B cell (primary cell): ENCODE results near the gene CBL. TPM values are rescaled to one million over a fixed set of nuclear protein-coding genes. Genes with fewer than 3 reads are reported as not detected.
A peak's percentile ranks its signal among the peaks of the same experiment; 100 is the strongest.

Source experiments
- ATAC-seq: fragments of 200-7000 bp; cut with Tn5 transposase; one replicate; pipeline ENCODE4 v1.10.0; 2021; ENCODE audit warnings: low read depth, mild to moderate bottlenecking, moderate number of reproducible peaks, moderate library complexity
- CTCF ChIA-PET: fragments of 350-600 bp; sonication (Branson Sonifier 250); formaldehyde crosslinking; loops from one replicate; lab custom pipeline; 2021; ENCODE audit warnings: antibody characterized with exemption, inconsistent platforms; lab: Charles Lee
- POLR2A ChIA-PET: fragments of 350-600 bp; sonication (Branson Sonifier 250); formaldehyde crosslinking; loops from one replicate; lab custom pipeline; 2021; ENCODE audit warnings: antibody characterized with exemption; lab: Charles Lee
- DNase-seq: peaks from one replicate; pipeline ENCODE4 v3.0.0; 2013
- H2AFZ ChIP-seq: 2 replicates; pipeline ENCODE4 v1.6.1; 2012; ENCODE audit warnings: mild to moderate bottlenecking, low read depth, low read length; ENCODE audit not compliant: insufficient read depth, poor library complexity, severe bottlenecking
- H3K27ac ChIP-seq, 2 donors: 1 replicate in 1 of 2; 2 replicates in 1 of 2; pipeline ENCODE4 v1.5.1; 2012 to 2013; ENCODE audit warnings: low read length in 2 of 2, mild to moderate bottlenecking in 2 of 2, moderate library complexity in 1 of 2
- H3K27me3 ChIP-seq, 4 experiments: fragments of 200-600 bp in 1 of 4; sonication (generic) in 1 of 4; replicated peaks in 1 of 4; 1 replicate in 2 of 4; 2 replicates in 2 of 4; pipeline versions ENCODE4 v1.6.1 to v1.7.0; 2013 to 2016; ENCODE audit warnings: low read length in 3 of 4, mild to moderate bottlenecking in 2 of 4, mixed read lengths in 1 of 4, moderate library complexity in 1 of 4; ENCODE audit not compliant: insufficient read depth in 4 of 4, control insufficient read depth in 3 of 4; ENCODE audit errors: control extremely low read depth in 1 of 4
- H3K36me3 ChIP-seq, 2 experiments: replicated peaks in 1 of 2; 1 replicate in 1 of 2; 2 replicates in 1 of 2; pipeline versions ENCODE4 v1.6.1 to v1.7.1; 2013; ENCODE audit warnings: low read length in 1 of 2; ENCODE audit not compliant: insufficient read depth in 2 of 2, control insufficient read depth in 1 of 2; ENCODE audit errors: control extremely low read depth in 1 of 2, extremely low read depth in 1 of 2
- H3K4me1 ChIP-seq, 2 donors: fragments of 200-600 bp in 1 of 2; sonication (generic) in 1 of 2; 1 replicate in 1 of 2; 2 replicates in 1 of 2; pipeline versions ENCODE4 v1.5.1 to v1.6.1; 2013 to 2017; ENCODE audit warnings: low read length in 2 of 2; ENCODE audit not compliant: control insufficient read depth in 2 of 2, insufficient read depth in 2 of 2
- H3K4me2 ChIP-seq: replicated peaks from 2 replicates; pipeline ENCODE3; 2012; ENCODE audit warnings: mild to moderate bottlenecking, low read depth, low read length; ENCODE audit not compliant: poor library complexity, severe bottlenecking
- H3K4me3 ChIP-seq, 5 experiments: fragments of 200-600 bp in 1 of 5; sonication (generic) in 1 of 5; 1 replicate in 3 of 5; 2 replicates in 2 of 5; pipeline versions ENCODE4 v1.5.1 to v1.7.0; 2011 to 2016; ENCODE audit warnings: low read length in 4 of 5, mild to moderate bottlenecking in 4 of 5, low read depth in 2 of 5, control low read depth in 1 of 5, moderate library complexity in 1 of 5; ENCODE audit not compliant: insufficient read depth in 1 of 5; ENCODE audit errors: control extremely low read depth in 1 of 5, extremely low read depth in 1 of 5
- H3K79me2 ChIP-seq: fragments of 200-600 bp; sonication (generic); one replicate; pipeline ENCODE4 v1.6.0; 2016; ENCODE audit warnings: low read length; ENCODE audit not compliant: control insufficient read depth, insufficient read depth
- H3K9ac ChIP-seq: fragments of 200-600 bp; sonication (generic); 2 replicates; pipeline ENCODE4 v1.6.1; 2017; ENCODE audit warnings: mild to moderate bottlenecking, low read length, moderate library complexity
- H3K9me3 ChIP-seq, 3 donors: one replicate each; pipeline versions ENCODE4 v1.6.1 to v1.7.1; 2013; ENCODE audit warnings: low read length in 2 of 3; ENCODE audit not compliant: control insufficient read depth in 2 of 3, insufficient read depth in 1 of 3; ENCODE audit errors: control extremely low read depth in 1 of 3
- H4K20me1 ChIP-seq: 2 replicates; pipeline ENCODE4 v1.6.0; 2012; ENCODE audit warnings: mild to moderate bottlenecking, low read length; ENCODE audit not compliant: insufficient read depth, control insufficient read depth, poor library complexity, severe bottlenecking
- H3K27ac Mint-ChIP-seq: one replicate; pipeline ENCODE4 v1.8.0; 2021; ENCODE audit warnings: mixed read lengths
- H3K27me3 Mint-ChIP-seq: one replicate; pipeline ENCODE4 v1.8.0; 2021; ENCODE audit warnings: mixed read lengths
- H3K4me1 Mint-ChIP-seq: one replicate; pipeline ENCODE4 v1.8.0; 2021; ENCODE audit warnings: mixed read lengths
- H3K4me3 Mint-ChIP-seq: one replicate; pipeline ENCODE4 v1.8.0; 2021; ENCODE audit warnings: mixed read lengths
- H3K9me3 Mint-ChIP-seq: one replicate; pipeline ENCODE4 v1.8.0; 2022; ENCODE audit warnings: mixed read lengths; ENCODE audit not compliant: insufficient read depth
- EZH2 ChIP-seq: IDR thresholded peaks from 2 replicates; pipeline ENCODE4 v1.6.1; 2012; ENCODE audit warnings: borderline replicate concordance, low read depth, mild to moderate bottlenecking, moderate library complexity, low read length; ENCODE audit not compliant: insufficient read depth, poor library complexity, severe bottlenecking
- WGBS: methylation state at CpG from one replicate; pipeline ENCODE4 v1.1.5; 2013; ENCODE audit warnings: missing lambda C conversion rate; ENCODE audit not compliant: insufficient coverage; 5-methylcytosine and 5-hydroxymethylcytosine counted together
- intact Hi-C: fragments of 100-400 bp; cut with micrococcal nuclease; formaldehyde crosslinking; loops from one replicate; pipeline ENCODE4 v1.10.0; 2022
- polyA plus RNA-seq: library from polyadenylated mRNA; depleted of rRNA; stranded (reverse); fragments of >200 nt; gene quantifications from 2 replicates; pipeline ENCODE4 v1.2.3, GENCODE V29; 2012
- total RNA-seq, 2 donors: library from RNA; stranded (reverse); fragments of 120-200 nt in 1 of 2; gene quantifications; 1 replicate in 1 of 2; 2 replicates in 1 of 2; pipeline versions ENCODE4 v1.2.3 to v1.2.4, GENCODE V29; 2013 to 2022
- TF ChIP-seq, protein P1 (sequence below): fragments of 200-600 bp; IDR thresholded peaks from one replicate; pipeline ENCODE4 v1.8.0; 2022; ENCODE audit warnings: antibody characterized with exemption, mild to moderate bottlenecking

CBL gene
- total and polyA plus RNA-seq, 2 donors (not counting 1 experiment from before 2014, with no cell fraction given): 11.7 to 35.2 TPM

DNA sequence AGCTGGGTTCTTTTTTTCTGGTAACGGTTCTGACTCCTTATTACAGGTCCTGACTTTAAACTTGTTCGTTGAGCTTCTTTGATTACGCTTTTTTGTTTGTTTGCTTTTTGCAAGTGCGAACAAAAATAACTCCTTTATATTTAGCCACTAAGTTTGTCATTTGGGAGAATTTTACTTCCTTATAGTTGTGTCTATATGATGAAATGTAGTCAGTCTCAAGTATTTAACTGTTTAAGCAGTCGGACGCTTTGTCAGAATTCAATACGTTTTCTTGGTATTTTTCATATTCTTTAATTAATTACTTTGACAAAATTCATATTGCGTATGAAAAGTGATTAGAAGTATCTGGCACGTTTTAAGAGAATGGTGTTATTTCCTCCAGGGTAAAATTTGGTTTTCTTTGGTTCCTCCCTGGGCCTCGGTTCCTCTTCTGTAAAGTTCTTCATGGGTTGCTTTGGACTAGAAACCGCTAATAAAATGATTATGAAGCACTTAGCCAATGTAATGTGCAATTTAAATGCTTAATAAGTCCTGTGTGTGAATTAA lies 1.3 kb downstream of the CBL start:
- no peak for TF ChIP-seq EZH2
- TF ChIP-seq, protein P1, sequence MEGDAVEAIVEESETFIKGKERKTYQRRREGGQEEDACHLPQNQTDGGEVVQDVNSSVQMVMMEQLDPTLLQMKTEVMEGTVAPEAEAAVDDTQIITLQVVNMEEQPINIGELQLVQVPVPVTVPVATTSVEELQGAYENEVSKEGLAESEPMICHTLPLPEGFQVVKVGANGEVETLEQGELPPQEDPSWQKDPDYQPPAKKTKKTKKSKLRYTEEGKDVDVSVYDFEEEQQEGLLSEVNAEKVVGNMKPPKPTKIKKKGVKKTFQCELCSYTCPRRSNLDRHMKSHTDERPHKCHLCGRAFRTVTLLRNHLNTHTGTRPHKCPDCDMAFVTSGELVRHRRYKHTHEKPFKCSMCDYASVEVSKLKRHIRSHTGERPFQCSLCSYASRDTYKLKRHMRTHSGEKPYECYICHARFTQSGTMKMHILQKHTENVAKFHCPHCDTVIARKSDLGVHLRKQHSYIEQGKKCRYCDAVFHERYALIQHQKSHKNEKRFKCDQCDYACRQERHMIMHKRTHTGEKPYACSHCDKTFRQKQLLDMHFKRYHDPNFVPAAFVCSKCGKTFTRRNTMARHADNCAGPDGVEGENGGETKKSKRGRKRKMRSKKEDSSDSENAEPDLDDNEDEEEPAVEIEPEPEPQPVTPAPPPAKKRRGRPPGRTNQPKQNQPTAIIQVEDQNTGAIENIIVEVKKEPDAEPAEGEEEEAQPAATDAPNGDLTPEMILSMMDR: no peak
- CTCF ChIA-PET: interaction anchor here (1.8 to 3.4 kb wide), 6 partner anchors 10 to 115 kb away, joined by 3 to 41 read pairs (median 16); partner anchors contain the start of gene NLRX1
- intact Hi-C loops: loop anchor here (2.0 to 5.0 kb wide), 3 partner anchors 39 to 190 kb away; partner anchors contain the start of genes NLRX1, RPS25 and TRAPPC4
- peak; percentile 37 for DNase-seq
- H3K27ac Mint-ChIP-seq: peak overlapping the region; percentile 91
- ATAC-seq: no peak
- peak overlapping the region; percentile 93 to 98 (median 96) for H3K4me3 ChIP-seq
- H3K4me2 ChIP-seq: peak overlapping the region; percentile 83
- H3K79me2 ChIP-seq: peaks cover 62% of the 10 kb centered on the region
- no peaks in the 10 kb centered on the region for H3K36me3 ChIP-seq
- H3K4me3 Mint-ChIP-seq: peak overlapping the region; percentile 97
- H3K27me3 ChIP-seq: no peaks in the 10 kb centered on the region
- H3K9ac ChIP-seq: peak overlapping the region; percentile 93
- H4K20me1 ChIP-seq: peaks cover 29% of the 10 kb centered on the region
- WGBS: 5% methylated on average over 4 of the region's 11 CpGs
- peaks cover 36% of the 10 kb centered on the region for H3K4me1 Mint-ChIP-seq
- no peaks in the 10 kb centered on the region for H3K9me3 ChIP-seq
- peak overlapping the region; percentile 41 to 61 for H3K27ac ChIP-seq
- peaks cover 18 to 20% of the 10 kb centered on the region in 2 donors for H3K4me1 ChIP-seq
- POLR2A ChIA-PET: interaction anchor here (0.6 kb wide), 1 partner anchor 85 kb away, joined by 3 read pairs; no protein-coding TSS in a partner anchor
- peak overlapping the region; percentile 93 for H2AFZ ChIP-seq
- no peaks in the 10 kb centered on the region for H3K9me3 Mint-ChIP-seq
- H3K27me3 Mint-ChIP-seq: no peaks in the 10 kb centered on the region

DNA sequence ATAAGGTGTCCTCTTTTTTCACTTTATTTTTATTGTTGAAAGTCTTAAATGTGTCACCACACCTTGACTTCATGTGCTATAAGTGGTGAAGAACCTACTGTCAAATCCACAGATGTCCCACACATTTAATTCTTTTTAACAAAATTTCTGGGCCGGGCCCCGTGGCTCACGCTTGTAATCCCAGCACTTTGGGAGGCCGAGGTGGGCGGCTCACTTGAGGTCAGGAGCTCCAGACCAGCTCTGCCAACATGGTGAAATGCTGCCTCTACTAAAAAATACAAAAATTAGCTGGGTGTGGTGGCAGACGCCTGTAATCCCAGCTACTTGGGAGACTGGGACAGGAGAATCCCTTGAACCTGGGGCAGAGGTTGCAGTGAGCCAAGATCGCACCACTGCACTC lies 3.0 kb downstream of the CBL start:
- 98% methylated on average over 5 of the region's 7 CpGs for WGBS
- H2AFZ ChIP-seq: no peak overlapping the region
- POLR2A ChIA-PET: no interaction called here
- H3K9me3 Mint-ChIP-seq: no peaks in the 10 kb centered on the region
- H3K79me2 ChIP-seq: peaks cover 79% of the 10 kb centered on the region
- H3K36me3 ChIP-seq: no peaks in the 10 kb centered on the region
- H3K4me2 ChIP-seq: no peak overlapping the region
- peaks cover 44% of the 10 kb centered on the region for H4K20me1 ChIP-seq
- H3K27me3 ChIP-seq: no peaks in the 10 kb centered on the region
- peaks cover 40% of the 10 kb centered on the region for H3K4me1 Mint-ChIP-seq
- no peak overlapping the region for H3K9ac ChIP-seq
- H3K4me1 ChIP-seq: peaks cover 20 to 22% of the 10 kb centered on the region in 2 donors
- no peaks in the 10 kb centered on the region for H3K27me3 Mint-ChIP-seq
- H3K27ac ChIP-seq: no peak overlapping the region
- TF ChIP-seq, protein P1: no peak
- no peak for TF ChIP-seq EZH2
- DNase-seq: no peak
- H3K9me3 ChIP-seq: no peaks in the 10 kb centered on the region
- H3K4me3 Mint-ChIP-seq: no peak overlapping the region
- intact Hi-C loops: loop anchor here (5.0 kb wide), 1 partner anchor 192 kb away; the partner anchor contains the start of genes RPS25 and TRAPPC4
- no peak overlapping the region for H3K4me3 ChIP-seq
- CTCF ChIA-PET: interaction anchor here (0.7 to 2.1 kb wide), 5 partner anchors 13 to 114 kb away, joined by 3 to 8 read pairs (median 4); no protein-coding TSS in a partner anchor
- ATAC-seq: no peak
- no peak overlapping the region for H3K27ac Mint-ChIP-seq
